ENCODE results near the gene CALCOCO1. TPM values are rescaled to one million over a fixed set of nuclear protein-coding genes. Genes with fewer than 3 reads are reported as not detected.
"Not testable (repeated sequence)": the region's sequence is repeated elsewhere in the genome, so short reads cannot be mapped to it uniquely, and the experiment has no call there.

CALCOCO1 gene
- total RNA-seq, 4 donors from 2014 or later: 153 to 212 (median 155) TPM

- TF ChIP-seq POLR2A (IDR thresholded peaks at IDR 0.05) (no peak), CTCF (IDR thresholded peaks at IDR 0.05) (no peak)
- intact Hi-C loops (cut with DNase I): loop anchor here (10.0 kb wide), 1 partner anchor 218 kb away; the partner anchor contains the start of gene HOXC10
- Histone ChIP-seq H3K27ac (no peak overlapping the region), H3K36me3 (no peaks in the 10 kb centered on the region), H3K27me3 (no peaks in the 10 kb centered on the region), H3K4me3 (replicated peaks in 1 of 3) (no peak overlapping the region), H3K4me1 (no peaks in the 10 kb centered on the region), H3K9me3 (no peaks in the 10 kb centered on the region)
- DNase-seq: no peak
- 68 to 73% methylated on average over 3 of the region's 3 CpGs for WGBS, 2 donors
Measured at GRCh38 chr12:53766881-53767280, 39.6 kb upstream of the CALCOCO1 start.

DNA sequence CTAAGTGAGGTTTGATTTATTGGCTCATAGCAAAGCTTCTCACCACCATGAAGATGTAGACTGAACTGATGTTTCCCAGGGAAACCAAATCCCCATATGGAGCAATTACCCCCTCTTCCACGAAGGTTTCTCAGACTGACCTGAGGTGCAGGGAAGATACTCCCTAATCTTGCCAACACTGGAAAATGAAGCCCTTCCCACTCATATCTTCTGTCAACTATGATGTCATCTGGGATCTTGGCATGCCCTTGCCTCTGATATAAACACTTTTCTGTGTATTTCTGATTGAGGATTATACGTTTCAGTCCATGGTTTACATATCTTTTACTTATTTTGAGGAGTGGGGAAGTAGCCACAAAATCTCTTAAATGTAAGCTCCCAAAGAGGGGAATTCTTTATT is 38.6 kb upstream of the CALCOCO1 start:
- 74 to 76% methylated on average over 2 of the region's 2 CpGs for WGBS, 2 donors
- intact Hi-C loops (cut with DNase I): loop anchor here (10.0 kb wide), 1 partner anchor 219 kb away; the partner anchor contains the start of gene HOXC10
- TF ChIP-seq POLR2A (IDR thresholded peaks at IDR 0.05): no peak
- no peak for TF ChIP-seq CTCF (IDR thresholded peaks at IDR 0.05)

GRCh38 chr12:53764615-53765014 is 37.4 kb upstream of the CALCOCO1 start:
- TF ChIP-seq CTCF (IDR thresholded peaks at IDR 0.05): no peak
- TF ChIP-seq POLR2A (IDR thresholded peaks at IDR 0.05): no peak
- WGBS, 2 donors: 79 to 85% methylated on average over 4 of the region's 4 CpGs
- Histone ChIP-seq H3K4me1 (no peaks in the 10 kb centered on the region), H3K36me3 (no peaks in the 10 kb centered on the region), H3K9me3 (no peaks in the 10 kb centered on the region), H3K27me3 (no peaks in the 10 kb centered on the region), H3K4me3 (replicated peaks in 1 of 3) (no peak overlapping the region), H3K27ac (no peak overlapping the region)
- intact Hi-C loops (cut with DNase I): loop anchor here (10.0 kb wide), 1 partner anchor 220 kb away; the partner anchor contains the start of gene HOXC10
- DNase-seq: no peak

More for the DNA sequence above, 38.6 kb upstream of the CALCOCO1 start:
- Histone ChIP-seq H3K27me3 (no peaks in the 10 kb centered on the region), H3K36me3 (no peaks in the 10 kb centered on the region), H3K4me3 (replicated peaks in 1 of 3) (no peak overlapping the region), H3K27ac (no peak overlapping the region), H3K9me3 (no peaks in the 10 kb centered on the region), H3K4me1 (no peaks in the 10 kb centered on the region)
- DNase-seq: no peak

DNA sequence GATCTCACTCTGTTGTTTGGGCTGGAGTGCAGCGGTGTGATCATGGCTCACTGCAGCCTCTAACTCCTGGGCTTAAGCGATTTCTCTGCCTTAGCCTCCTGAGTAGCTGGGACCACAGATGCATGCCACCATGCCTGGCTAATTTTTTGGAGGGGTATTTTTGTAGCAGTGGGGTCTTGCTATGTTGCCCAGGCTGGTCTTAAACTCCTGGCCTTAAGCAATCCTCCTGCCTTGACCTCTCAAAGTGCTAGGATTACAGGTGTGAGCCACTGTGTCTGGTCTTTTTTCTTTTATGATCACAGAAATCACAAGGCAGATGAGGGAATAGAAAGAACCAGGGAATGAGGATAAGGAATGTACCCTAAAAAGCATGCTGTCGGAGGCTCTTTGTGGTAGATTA is 35.5 kb upstream of the CALCOCO1 start:
- intact Hi-C loops (cut with DNase I): loop anchor here (10.0 kb wide), 1 partner anchor 222 kb away; the partner anchor contains the start of gene HOXC10
- not testable (repeated sequence) for H3K4me1 ChIP-seq; H3K36me3 ChIP-seq; DNase-seq; H3K27me3 ChIP-seq; H3K4me3 ChIP-seq (replicated peaks in 1 of 3); H3K27ac ChIP-seq; H3K9me3 ChIP-seq
- 94 to 98% methylated on average over 3 of the region's 3 CpGs for WGBS, 2 donors

GRCh38 chr12:53761306-53761705 is 34.1 kb upstream of the CALCOCO1 start:
- H3K4me1 ChIP-seq: peaks cover 0 to 6% of the 10 kb centered on the region in 2 donors
- no peaks in the 10 kb centered on the region for H3K27me3 ChIP-seq
- no peak overlapping the region for H3K27ac ChIP-seq
- no peaks in the 10 kb centered on the region for H3K9me3 ChIP-seq
- H3K36me3 ChIP-seq: no peaks in the 10 kb centered on the region
- intact Hi-C loops (cut with DNase I): loop anchor here (10.0 kb wide), 1 partner anchor 223 kb away; the partner anchor contains the start of gene HOXC10
- no peak overlapping the region for H3K4me3 ChIP-seq (replicated peaks in 1 of 3)
- DNase-seq: no peak
- TF ChIP-seq CTCF (IDR thresholded peaks at IDR 0.05) (no peak), POLR2A (IDR thresholded peaks at IDR 0.05) (no peak)

Data from thyroid gland (tissue), 4 donors.